ENCODE measurements around the gene WTAP. TPM values are rescaled to one million over a fixed set of nuclear protein-coding genes. Genes with fewer than 3 reads are reported as not detected.

WTAP gene
- total and polyA plus RNA-seq, 2 experiments from 2014 or later, result 108 to 121 TPM

- TF ChIP-seq EZH2phosphoT487 (IDR thresholded peaks at IDR 0.05; ENCODE audit: unreplicated experiment) (no peak), ZNF462 (CRISPR knock-in tag; IDR thresholded peaks at IDR 0.05) (no peak), JUNB (IDR thresholded peaks at IDR 0.05; ENCODE audit: unreplicated experiment) (no peak)
- H2AFZ ChIP-seq, result peak overlapping the region; percentile 80; the same call in 1 of the 2 replicates
- ATAC-seq, result peak; percentile 59
These were observed 34.0 kb downstream of the WTAP start for GRCh38 chr6:159761129-159761872.

More at GRCh38 chr6:159761129-159761872, 34.0 kb downstream of the WTAP start:
- Mint-ChIP-seq H3K4me1 (peaks cover 38% of the 10 kb centered on the region), H3K27ac (peak overlapping the region; percentile 94), H3K4me3 (peak overlapping the region; percentile 90), H3K36me3 (ENCODE audit: low read depth) (peaks cover 70% of the 10 kb centered on the region), H3K9me3 (no peaks in the 10 kb centered on the region; the same call in 2 of the 3 replicates), H3K27me3 (ENCODE audit: insufficient read depth, low read depth, poor library complexity) (peaks cover 20% of the 10 kb centered on the region)
- Histone ChIP-seq H4K20me1 (replicated peaks; ENCODE audit: insufficient read depth) (0 out of 2 replicates have a peak, but pooled peaks cover 9% of the 10 kb centered on the region), H3K79me2 (replicated peaks; ENCODE audit: insufficient read depth) (peaks cover 42% of the 10 kb centered on the region), H3F3A (replicated peaks; ENCODE audit: low read depth) (peaks cover 5% of the 10 kb centered on the region), H3K9me2 (ENCODE audit: insufficient read depth) (no peaks in the 10 kb centered on the region), H3K4me3 (peak overlapping the region; percentile 88), H3K27me3 (ENCODE audit: insufficient read depth) (no peaks in the 10 kb centered on the region), H3K4me2 (peak overlapping the region; percentile 71), H3K27ac (ENCODE audit: low read depth) (peak overlapping the region; percentile 98), H3K4me1 (ENCODE audit: insufficient read depth) (peaks cover 18% of the 10 kb centered on the region), H3K36me3 (ENCODE audit: insufficient read depth) (peaks cover 33% of the 10 kb centered on the region)
- DNase-seq (ENCODE audit: low spot score), result peak; percentile 44

Data from GM23338 (cell line).